ENCODE results near the gene TWNK.

DNA sequence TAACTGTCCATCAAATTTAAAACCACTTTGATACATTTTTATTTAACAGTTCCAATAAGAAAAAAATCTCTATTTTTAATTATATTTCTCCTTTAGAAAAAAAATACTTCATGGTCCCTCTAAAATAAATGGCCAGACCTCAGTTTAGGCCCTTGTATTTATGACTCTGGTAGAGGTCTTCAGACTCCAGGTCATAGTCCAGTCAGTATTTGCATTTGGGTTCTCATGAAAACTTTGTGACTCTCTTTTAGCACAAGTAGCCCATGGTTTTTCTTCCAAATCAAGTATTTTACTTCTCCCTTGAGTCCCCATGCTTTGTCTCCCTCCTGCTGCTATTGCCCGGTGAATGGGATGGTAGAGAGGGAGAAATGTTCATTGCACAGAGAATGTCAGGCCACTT is 23.5 kb upstream of the TWNK start:
- no peak for TF ChIP-seq POLR2A (IDR thresholded peaks at IDR 0.05; ENCODE audit: low read depth, low read length)
- no peak for TF ChIP-seq POLR2AphosphoS5 (IDR thresholded peaks at IDR 0.05; ENCODE audit: low read depth, low read length)

All from GM12892 (cell line).